ENCODE measurements around the gene WWOX. TPM values are rescaled to one million over a fixed set of nuclear protein-coding genes. Genes with fewer than 3 reads are reported as not detected.

WWOX gene
- total RNA-seq, 1 experiment from 2014 or later, result 28.3 TPM

DNA sequence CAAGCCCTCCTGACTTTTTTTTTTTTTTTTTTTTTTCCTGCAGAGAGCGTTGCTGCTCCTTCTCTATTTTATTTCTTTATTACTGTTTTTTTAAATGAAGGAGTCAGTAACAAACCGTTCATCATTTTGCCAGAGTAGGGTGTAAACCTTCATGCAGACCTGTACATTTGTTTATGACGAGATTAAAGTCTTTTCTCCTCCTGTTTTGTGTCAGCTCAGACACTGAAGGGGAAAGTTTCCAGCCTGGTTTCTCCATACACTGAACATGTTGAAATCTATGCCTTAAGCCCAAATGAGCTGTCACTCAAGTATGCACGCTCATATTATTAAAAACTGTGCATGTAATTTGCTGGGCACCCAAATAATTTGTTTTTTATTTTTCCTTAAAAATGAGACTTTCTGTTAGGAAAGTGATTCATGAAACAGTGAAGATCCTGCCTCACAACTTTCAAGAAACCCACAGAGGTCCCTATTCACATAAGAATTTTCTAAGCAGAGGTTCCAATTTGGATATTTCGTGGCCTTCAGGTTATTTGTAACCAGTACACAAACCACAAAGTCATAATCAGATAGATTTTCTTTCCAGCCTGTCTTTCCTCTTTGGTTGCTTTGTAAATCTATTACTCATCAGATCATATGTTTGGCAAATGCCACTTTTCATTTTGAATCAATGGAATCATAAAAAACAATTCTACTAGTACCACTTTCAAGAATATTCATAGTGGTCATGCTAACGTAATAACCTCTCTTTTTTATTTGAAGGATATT is 800.8 kb downstream of the WWOX start:
- no peak for TF ChIP-seq EZH2 (IDR thresholded peaks at IDR 0.05; ENCODE audit: low read length, unreplicated experiment)
- no peak for TF ChIP-seq EZH2phosphoT487 (IDR thresholded peaks at IDR 0.05; ENCODE audit: borderline replicate concordance, low read length)
- TF ChIP-seq, protein P1, sequence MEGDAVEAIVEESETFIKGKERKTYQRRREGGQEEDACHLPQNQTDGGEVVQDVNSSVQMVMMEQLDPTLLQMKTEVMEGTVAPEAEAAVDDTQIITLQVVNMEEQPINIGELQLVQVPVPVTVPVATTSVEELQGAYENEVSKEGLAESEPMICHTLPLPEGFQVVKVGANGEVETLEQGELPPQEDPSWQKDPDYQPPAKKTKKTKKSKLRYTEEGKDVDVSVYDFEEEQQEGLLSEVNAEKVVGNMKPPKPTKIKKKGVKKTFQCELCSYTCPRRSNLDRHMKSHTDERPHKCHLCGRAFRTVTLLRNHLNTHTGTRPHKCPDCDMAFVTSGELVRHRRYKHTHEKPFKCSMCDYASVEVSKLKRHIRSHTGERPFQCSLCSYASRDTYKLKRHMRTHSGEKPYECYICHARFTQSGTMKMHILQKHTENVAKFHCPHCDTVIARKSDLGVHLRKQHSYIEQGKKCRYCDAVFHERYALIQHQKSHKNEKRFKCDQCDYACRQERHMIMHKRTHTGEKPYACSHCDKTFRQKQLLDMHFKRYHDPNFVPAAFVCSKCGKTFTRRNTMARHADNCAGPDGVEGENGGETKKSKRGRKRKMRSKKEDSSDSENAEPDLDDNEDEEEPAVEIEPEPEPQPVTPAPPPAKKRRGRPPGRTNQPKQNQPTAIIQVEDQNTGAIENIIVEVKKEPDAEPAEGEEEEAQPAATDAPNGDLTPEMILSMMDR (conservative IDR thresholded peaks at IDR 0.05; ENCODE audit: low read depth, low read length), result no peak
- H3F3A ChIP-seq (ENCODE audit: low read length, unreplicated experiment), result no peaks in the 10 kb centered on the region
- H3K79me2 ChIP-seq (ENCODE audit: low read length), result no peaks in the 10 kb centered on the region
- DNase-seq, result no peak
- H3K9me3 ChIP-seq (ENCODE audit: low read length), result no peaks in the 10 kb centered on the region
- ChIA-PET CTCF (no interaction called here), POLR2A (ENCODE audit: unreplicated experiment) (no interaction called here)
- H3K9ac ChIP-seq (ENCODE audit: low read length), result no peak overlapping the region
- no peaks in the 10 kb centered on the region for H4K20me1 ChIP-seq (ENCODE audit: low read length)
- no peak for ATAC-seq
- no TSS peak for BruUV-seq (replicated peaks)
- no peaks in the 10 kb centered on the region for H3K27me3 ChIP-seq (ENCODE audit: low read length)
- intact Hi-C loops (cut with micrococcal nuclease), result no loop called here
- H3K4me2 ChIP-seq (ENCODE audit: low read length), result no peak overlapping the region
- H3K4me3 ChIP-seq (ENCODE audit: low read length), result no peak overlapping the region
- H3K9me2 ChIP-seq (replicated peaks; ENCODE audit: low read length), result no peaks in the 10 kb centered on the region
- H3K27ac ChIP-seq (ENCODE audit: low read length), result no peak overlapping the region
- no peaks in the 10 kb centered on the region for H3K36me3 ChIP-seq (ENCODE audit: low read depth, low read length)
- H3K4me1 ChIP-seq (ENCODE audit: insufficient read depth, low read length), result no peaks in the 10 kb centered on the region
- H2AFZ ChIP-seq (ENCODE audit: low read length), result no peak overlapping the region

GRCh38 chr16:78900966-78901365 is 801.5 kb downstream of the WWOX start:
- ATAC-seq (no peak), DNase-seq (no peak)
- Histone ChIP-seq H3K9me3 (ENCODE audit: low read length) (no peaks in the 10 kb centered on the region), H3K4me1 (ENCODE audit: insufficient read depth, low read length) (no peaks in the 10 kb centered on the region), H3K27ac (ENCODE audit: low read length) (no peak overlapping the region), H2AFZ (ENCODE audit: low read length) (no peak overlapping the region), H3K4me2 (ENCODE audit: low read length) (no peak overlapping the region), H3K4me3 (ENCODE audit: low read length) (no peak overlapping the region), H3K9me2 (replicated peaks; ENCODE audit: low read length) (no peaks in the 10 kb centered on the region), H4K20me1 (ENCODE audit: low read length) (no peaks in the 10 kb centered on the region), H3K9ac (ENCODE audit: low read length) (no peak overlapping the region), H3F3A (ENCODE audit: low read length, unreplicated experiment) (no peaks in the 10 kb centered on the region), H3K27me3 (ENCODE audit: low read length) (no peaks in the 10 kb centered on the region), H3K36me3 (ENCODE audit: low read depth, low read length) (no peaks in the 10 kb centered on the region), H3K79me2 (ENCODE audit: low read length) (no peaks in the 10 kb centered on the region)
- CTCF ChIA-PET, result no interaction called here
- no TSS peak for BruUV-seq (replicated peaks)
- intact Hi-C loops (cut with micrococcal nuclease), result no loop called here
- TF ChIP-seq EZH2 (IDR thresholded peaks at IDR 0.05; ENCODE audit: low read length, unreplicated experiment), result no peak
- no peak for TF ChIP-seq EZH2phosphoT487 (IDR thresholded peaks at IDR 0.05; ENCODE audit: borderline replicate concordance, low read length)
- TF ChIP-seq, protein P1 (conservative IDR thresholded peaks at IDR 0.05; ENCODE audit: low read depth, low read length), result no peak
- POLR2A ChIA-PET (ENCODE audit: unreplicated experiment), result no interaction called here

GRCh38 chr16:78902321-78902720 is 802.9 kb downstream of the WWOX start:
- BruUV-seq (replicated peaks), result no TSS peak
- Histone ChIP-seq H3K9ac (ENCODE audit: low read length) (no peak overlapping the region), H3K36me3 (ENCODE audit: low read depth, low read length) (no peaks in the 10 kb centered on the region), H3K27ac (ENCODE audit: low read length) (no peak overlapping the region), H4K20me1 (ENCODE audit: low read length) (no peaks in the 10 kb centered on the region), H3K79me2 (ENCODE audit: low read length) (no peaks in the 10 kb centered on the region), H2AFZ (ENCODE audit: low read length) (no peak overlapping the region), H3K4me3 (ENCODE audit: low read length) (no peak overlapping the region), H3F3A (ENCODE audit: low read length, unreplicated experiment) (no peaks in the 10 kb centered on the region), H3K4me2 (ENCODE audit: low read length) (no peak overlapping the region), H3K4me1 (ENCODE audit: insufficient read depth, low read length) (no peaks in the 10 kb centered on the region), H3K9me2 (replicated peaks; ENCODE audit: low read length) (no peaks in the 10 kb centered on the region), H3K9me3 (ENCODE audit: low read length) (no peaks in the 10 kb centered on the region), H3K27me3 (ENCODE audit: low read length) (no peaks in the 10 kb centered on the region)
- TF ChIP-seq EZH2phosphoT487 (IDR thresholded peaks at IDR 0.05; ENCODE audit: borderline replicate concordance, low read length) (no peak), EZH2 (IDR thresholded peaks at IDR 0.05; ENCODE audit: low read length, unreplicated experiment) (no peak)
- TF ChIP-seq, protein P1 (conservative IDR thresholded peaks at IDR 0.05; ENCODE audit: low read depth, low read length), result no peak
- intact Hi-C loops (cut with micrococcal nuclease), result no loop called here
- ChIA-PET CTCF (no interaction called here), POLR2A (ENCODE audit: unreplicated experiment) (interaction anchor here (0.6 kb wide), 1 partner anchor 51 kb away, joined by 5 read pairs; no protein-coding TSS in a partner anchor)
- ATAC-seq (no peak), DNase-seq (no peak)
